HFF-Myc (cell line): ENCODE measurements around the gene ST6GALNAC3.
"Not testable (repeated sequence)": the region's sequence is repeated elsewhere in the genome, so short reads cannot be mapped to it uniquely, and the experiment has no call there.

Experiments used
- DNase-seq: peaks from one replicate; pipeline ENCODE4 v3.0.0-alpha.2; 2011; ENCODE audit warnings: low read depth; ENCODE audit errors: extremely low read depth
- H3K4me3 ChIP-seq: replicated peaks from 2 replicates; pipeline ENCODE4 v1.5.1; 2011; ENCODE audit warnings: low read depth, mild to moderate bottlenecking, control low read depth, low read length
- CTCF ChIP-seq: IDR thresholded peaks from 2 replicates; pipeline ENCODE4 v1.5.1; 2012; ENCODE audit warnings: mild to moderate bottlenecking, low read depth, low read length, control low read depth; ENCODE audit errors: missing control alignments

ST6GALNAC3 gene

DNA sequence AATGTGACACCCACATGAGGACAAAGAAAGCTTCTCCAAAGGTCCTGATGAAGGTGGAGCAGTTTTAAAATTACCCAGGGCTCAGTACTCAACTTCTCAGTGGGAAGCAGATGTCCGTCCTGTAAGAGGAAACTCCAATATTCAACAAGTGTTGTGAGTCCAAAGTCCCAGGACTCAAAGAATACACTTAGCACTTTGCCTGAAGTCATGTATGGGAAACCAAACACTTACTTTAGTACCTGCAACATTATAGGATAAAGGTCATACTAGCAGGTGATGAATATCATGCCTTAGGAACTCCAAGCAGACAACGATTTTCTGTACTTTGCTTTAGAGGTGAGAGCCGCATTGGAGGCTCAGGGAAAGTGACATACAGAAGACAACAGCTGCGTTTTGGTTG is 37.2 kb upstream of the ST6GALNAC3 start:
- no peak overlapping the region for H3K4me3 ChIP-seq
- DNase-seq: no peak
- TF ChIP-seq CTCF: no peak

DNA sequence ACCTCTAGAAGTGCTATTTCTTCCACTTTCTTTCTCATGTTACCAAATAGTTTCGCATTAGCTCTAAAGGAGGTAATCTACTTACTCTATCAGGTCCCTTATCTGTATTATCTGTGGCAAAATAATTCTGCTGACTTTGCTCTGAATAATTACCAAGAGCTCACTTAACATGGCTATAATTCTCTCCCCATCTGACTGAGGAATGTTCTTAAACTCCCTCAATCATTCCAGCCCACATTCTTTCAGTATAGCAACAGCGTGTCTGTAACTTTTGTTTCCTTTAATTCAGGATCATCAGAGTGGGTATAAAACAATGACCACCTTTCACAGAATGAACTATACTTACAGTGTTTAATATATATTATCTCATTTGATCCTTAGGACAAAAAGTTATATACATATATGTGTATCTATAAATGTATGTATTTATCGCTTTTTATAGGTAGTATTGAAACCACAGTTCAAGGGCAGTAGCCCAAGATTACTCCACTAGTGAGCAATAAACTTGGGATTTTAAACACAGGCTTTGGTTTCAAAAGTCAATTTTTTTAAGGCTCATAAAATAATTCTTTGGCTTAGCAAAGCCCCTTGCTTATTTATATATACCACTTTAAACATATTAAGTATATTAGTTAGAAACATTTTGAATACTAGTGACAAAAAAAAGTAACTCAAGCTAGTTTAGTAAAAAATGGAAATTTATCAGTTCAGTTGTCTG is 36.1 kb upstream of the ST6GALNAC3 start:
- no peak for DNase-seq
- no peak overlapping the region for H3K4me3 ChIP-seq
- TF ChIP-seq CTCF: no peak

DNA sequence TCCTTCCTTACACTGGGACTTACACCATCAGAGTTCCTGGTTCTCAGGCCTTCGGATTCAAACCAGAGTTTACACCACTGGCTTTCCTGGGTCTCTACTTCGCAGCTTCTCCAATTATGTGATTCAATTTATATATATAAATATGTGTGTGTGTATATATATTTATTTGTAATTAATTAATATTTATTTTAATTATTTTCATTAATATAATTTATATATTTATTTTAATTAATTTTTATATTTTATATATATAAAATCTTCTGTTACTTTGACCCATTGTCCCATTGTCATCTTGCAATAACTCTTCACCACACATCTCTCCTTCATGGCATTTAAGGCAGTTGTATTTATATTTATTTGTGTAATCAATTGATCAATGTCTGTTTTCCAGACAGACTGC is 28.4 kb upstream of the ST6GALNAC3 start:
- DNase-seq: no peak
- TF ChIP-seq CTCF: no peak
- H3K4me3 ChIP-seq: no peak overlapping the region

DNA sequence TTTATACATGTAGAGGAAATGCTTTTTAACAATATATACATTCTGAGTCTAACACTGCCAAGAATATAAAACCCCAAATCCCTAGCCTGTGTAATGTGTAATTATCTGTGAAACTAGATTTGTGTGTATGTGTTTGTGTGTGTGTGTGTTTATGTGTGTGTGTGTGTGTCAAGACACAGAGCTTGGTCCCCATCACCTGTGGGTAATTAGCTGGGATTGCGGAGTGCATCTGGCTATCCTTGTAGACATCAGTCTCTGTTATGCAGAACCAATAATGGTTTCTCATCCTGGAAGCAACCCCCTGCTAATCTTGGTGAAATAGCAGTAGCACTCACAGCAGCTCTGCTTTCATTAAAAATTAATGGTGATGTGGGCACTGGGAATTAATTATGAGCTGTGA is 26.3 kb upstream of the ST6GALNAC3 start:
- DNase-seq: no peak
- H3K4me3 ChIP-seq: no peak overlapping the region
- no peak for TF ChIP-seq CTCF

DNA sequence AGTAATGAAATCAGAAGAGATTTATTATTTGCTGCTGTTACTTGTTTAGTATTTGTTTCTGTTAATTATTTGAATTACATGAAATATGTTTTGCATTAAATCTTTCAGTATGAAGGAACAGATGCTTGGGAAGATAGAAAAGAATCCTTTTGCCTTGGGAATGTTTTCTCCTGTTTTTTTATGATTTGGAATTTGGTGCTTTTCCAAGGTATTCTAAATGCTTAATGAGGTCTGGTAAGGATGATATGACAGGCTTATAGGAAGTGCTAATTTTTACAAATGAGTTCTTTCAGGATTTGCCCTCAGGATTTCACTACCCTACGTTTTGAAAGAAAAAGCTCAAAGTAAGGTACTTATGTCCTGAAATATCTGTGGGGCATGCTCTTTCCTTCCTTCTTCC is 25.6 kb upstream of the ST6GALNAC3 start:
- no peak overlapping the region for H3K4me3 ChIP-seq
- TF ChIP-seq CTCF: no peak
- DNase-seq: no peak

DNA sequence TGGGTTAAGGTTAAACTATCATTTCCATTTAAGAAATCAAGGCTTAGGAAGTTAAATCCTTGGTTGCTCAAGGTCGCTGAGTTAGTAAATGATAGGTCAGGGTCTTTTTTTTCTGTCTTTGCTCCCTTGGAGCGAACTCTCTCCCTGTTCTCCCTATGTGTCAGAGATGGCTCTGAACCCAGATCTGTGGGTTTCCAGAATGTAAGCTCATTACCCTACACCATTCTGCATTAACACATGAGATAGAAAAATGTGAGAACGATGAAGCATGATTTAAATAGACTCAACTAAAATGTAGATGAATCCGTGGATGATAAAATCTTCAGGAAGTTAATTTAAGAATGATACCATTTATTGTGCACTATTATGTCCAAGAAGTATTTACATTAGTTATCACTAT is 25.0 kb upstream of the ST6GALNAC3 start:
- no peak for TF ChIP-seq CTCF
- H3K4me3 ChIP-seq: no peak overlapping the region
- DNase-seq: no peak

DNA sequence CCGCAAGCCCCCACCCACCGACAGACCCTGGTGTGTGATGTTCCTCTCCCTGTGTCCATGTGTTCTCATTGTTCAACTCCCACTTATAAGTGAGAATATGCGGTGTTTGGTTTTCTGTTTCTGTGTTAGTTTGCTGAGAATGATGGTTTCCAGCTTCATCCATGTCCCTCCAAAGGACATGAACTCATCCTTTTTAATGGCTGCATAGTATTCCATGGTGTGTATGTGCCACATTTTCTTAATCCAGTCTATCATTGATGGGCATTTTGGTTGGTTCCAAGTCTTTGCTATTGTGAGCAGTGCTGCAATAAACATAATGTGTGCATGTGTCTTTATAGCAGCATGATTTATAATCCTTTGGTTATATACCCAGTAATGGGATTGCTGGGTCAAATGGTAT is 24.5 kb upstream of the ST6GALNAC3 start:
- H3K4me3 ChIP-seq, DNase-seq: not testable (repeated sequence)
